SU-DHL-6 (cell line): ENCODE data around the gene KCTD6.

Experiments used
- H2AFZ ChIP-seq: fragments of 200-600 bp; sonication (generic); 2 replicates; pipeline ENCODE4 v1.6.1; 2014; ENCODE audit warnings: low read depth, mild to moderate bottlenecking, moderate library complexity, mixed read lengths, antibody characterized with exemption, low read length; ENCODE audit not compliant: severe bottlenecking
- H3F3A ChIP-seq: fragments of 200-600 bp; shearing (Covaris generic); 2 replicates; pipeline ENCODE4 v1.6.0; 2016; ENCODE audit warnings: antibody characterized with exemption, mild to moderate bottlenecking; ENCODE audit not compliant: insufficient read depth
- H3K27ac ChIP-seq: fragments of 200-600 bp; sonication (generic); 2 replicates; pipeline ENCODE4 v1.5.1; 2016; ENCODE audit warnings: low read depth, mild to moderate bottlenecking, low read length, moderate library complexity, mixed read lengths
- H3K27me3 ChIP-seq: fragments of 200-600 bp; sonication (generic), shearing (Covaris generic); 2 replicates; pipeline ENCODE4 v1.6.0; 2014; ENCODE audit warnings: mild to moderate bottlenecking, low read length
- H3K36me3 ChIP-seq: fragments of 200-600 bp; sonication (generic); 2 replicates; pipeline ENCODE4 v1.6.1; 2014; ENCODE audit warnings: mild to moderate bottlenecking, low read length, mixed read lengths
- H3K4me2 ChIP-seq: fragments of 300-600, 200-600 bp; shearing (Covaris generic), sonication (generic); 2 replicates; pipeline ENCODE4 v1.6.0; 2014; ENCODE audit warnings: low read length, low read depth, mild to moderate bottlenecking; ENCODE audit not compliant: poor library complexity, severe bottlenecking
- H3K4me3 ChIP-seq: fragments of 200-600 bp; sonication (generic); 2 replicates; pipeline ENCODE4 v1.5.1; 2014; ENCODE audit warnings: antibody characterized with exemption, low read length, mild to moderate bottlenecking, mixed read lengths; ENCODE audit not compliant: insufficient read depth, poor library complexity, severe bottlenecking
- H3K79me2 ChIP-seq: fragments of 200-600 bp; sonication (generic); 2 replicates; pipeline ENCODE4 v1.6.1; 2014; ENCODE audit warnings: mild to moderate bottlenecking, low read length, moderate library complexity; ENCODE audit not compliant: insufficient read depth
- H3K9ac ChIP-seq: fragments of 200-600 bp; sonication (generic); 2 replicates; pipeline ENCODE4 v1.7.0; 2014; ENCODE audit warnings: mild to moderate bottlenecking, low read length
- H3K9me2 ChIP-seq: fragments of 200-600 bp; sonication (generic); replicated peaks from 2 replicates; pipeline ENCODE4 v1.6.1; 2014; ENCODE audit warnings: low read length; ENCODE audit not compliant: insufficient read depth
- H3K9me3 ChIP-seq: fragments of 200-600 bp; sonication (generic); 2 replicates; pipeline ENCODE4 v1.6.1; 2014; ENCODE audit warnings: low read length, mixed read lengths; ENCODE audit not compliant: insufficient read depth
- H4K20me1 ChIP-seq: fragments of 200-600 bp; sonication (generic); 2 replicates; pipeline ENCODE4 v1.6.1; 2014; ENCODE audit warnings: low read depth, mild to moderate bottlenecking, antibody characterized with exemption, low read length, moderate library complexity, mixed read lengths
- CTCF ChIP-seq: fragments of 200-600 bp; sonication (generic); IDR thresholded peaks from one replicate; pipeline ENCODE4 v1.5.1; 2017; ENCODE audit warnings: antibody characterized with exemption, mild to moderate bottlenecking, low read length, moderate library complexity; ENCODE audit not compliant: insufficient read depth, poor library complexity, severe bottlenecking
- EZH2phosphoT487 ChIP-seq: fragments of 200-600 bp; sonication (generic), shearing (Covaris generic); conservative IDR thresholded peaks from 2 replicates; pipeline ENCODE4 v1.6.1; 2018; ENCODE audit warnings: mild to moderate bottlenecking, antibody characterized with exemption, low read length, moderate library complexity, mixed read lengths

KCTD6 gene

GRCh38 chr3:58462829-58463180, 29.1 kb upstream of the KCTD6 start:
- no peaks in the 10 kb centered on the region for H3K9me2 ChIP-seq
- no peaks in the 10 kb centered on the region for H4K20me1 ChIP-seq
- no peaks in the 10 kb centered on the region for H3K36me3 ChIP-seq
- H3K4me3 ChIP-seq, result no peak overlapping the region
- no peak for TF ChIP-seq CTCF
- no peak for TF ChIP-seq EZH2phosphoT487
- no peaks in the 10 kb centered on the region for H3F3A ChIP-seq
- H3K9me3 ChIP-seq, result no peaks in the 10 kb centered on the region
- H3K27ac ChIP-seq, result no peak overlapping the region
- no peak overlapping the region for H2AFZ ChIP-seq
- H3K4me2 ChIP-seq, result no peak overlapping the region
- H3K9ac ChIP-seq, result no peak overlapping the region
- no peaks in the 10 kb centered on the region for H3K27me3 ChIP-seq
- H3K79me2 ChIP-seq, result no peaks in the 10 kb centered on the region

- H3K36me3 ChIP-seq, result no peaks in the 10 kb centered on the region
- no peaks in the 10 kb centered on the region for H3K79me2 ChIP-seq
- no peak overlapping the region for H3K4me3 ChIP-seq
- no peak overlapping the region for H3K9ac ChIP-seq
- H4K20me1 ChIP-seq, result no peaks in the 10 kb centered on the region
- no peaks in the 10 kb centered on the region for H3F3A ChIP-seq
- no peaks in the 10 kb centered on the region for H3K9me2 ChIP-seq
- TF ChIP-seq CTCF, result peak; percentile 88
- TF ChIP-seq EZH2phosphoT487, result no peak
- H2AFZ ChIP-seq, result no peak overlapping the region
- H3K27me3 ChIP-seq, result no peaks in the 10 kb centered on the region
- H3K27ac ChIP-seq, result no peak overlapping the region
- no peak overlapping the region for H3K4me2 ChIP-seq
- no peaks in the 10 kb centered on the region for H3K9me3 ChIP-seq
These were observed 28.5 kb upstream of the KCTD6 start for GRCh38 chr3:58463181-58463941.

- Histone ChIP-seq H3K9ac (no peak overlapping the region), H3K27me3 (no peaks in the 10 kb centered on the region), H4K20me1 (no peaks in the 10 kb centered on the region), H3F3A (no peaks in the 10 kb centered on the region), H2AFZ (no peak overlapping the region), H3K4me2 (no peak overlapping the region), H3K9me3 (no peaks in the 10 kb centered on the region), H3K36me3 (no peaks in the 10 kb centered on the region), H3K79me2 (no peaks in the 10 kb centered on the region), H3K9me2 (no peaks in the 10 kb centered on the region), H3K4me3 (no peak overlapping the region), H3K27ac (no peak overlapping the region)
- TF ChIP-seq CTCF (no peak), EZH2phosphoT487 (no peak)
These were observed 28.0 kb upstream of the KCTD6 start for GRCh38 chr3:58463942-58464271.
